ENCODE data around the gene DCN.

DNA sequence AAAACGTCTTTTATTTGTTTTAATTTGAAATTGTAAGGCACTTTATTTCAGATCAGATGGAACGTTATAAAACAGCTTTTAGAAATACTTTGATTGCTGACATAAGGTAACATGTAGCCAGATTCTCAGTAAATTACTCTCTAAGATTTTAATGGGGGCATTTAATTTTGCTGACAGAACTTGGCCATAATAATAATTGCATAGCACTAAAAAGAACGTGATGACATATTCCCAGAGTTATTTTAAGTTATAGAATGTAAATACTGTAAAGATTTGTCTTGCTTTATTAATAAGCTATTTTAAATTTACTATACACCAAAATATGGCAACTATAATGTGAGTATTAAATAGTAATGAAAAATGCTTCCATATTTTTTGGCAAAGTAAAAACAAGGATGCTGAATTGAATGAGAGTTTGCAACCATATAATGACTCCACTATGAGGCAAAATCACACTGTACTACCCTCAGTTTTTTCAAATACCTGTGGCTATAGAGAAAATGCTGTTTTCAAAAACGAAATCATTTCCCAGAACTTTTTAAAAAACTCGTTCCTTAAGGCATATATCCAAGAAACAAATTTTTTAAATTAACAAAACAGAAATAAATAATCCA, 72.2 kb downstream of the DCN start:
- TF ChIP-seq POLR2A (IDR thresholded peaks at IDR 0.05; ENCODE audit: low read depth, low read length) (no peak), EZH2 (IDR thresholded peaks at IDR 0.05; ENCODE audit: borderline replicate concordance, low read depth, low read length, severe bottlenecking) (no peak), FOS (IDR thresholded peaks at IDR 0.05; ENCODE audit: borderline replicate concordance, insufficient read depth, low read length) (no peak), POLR2AphosphoS5 (IDR thresholded peaks at IDR 0.05; ENCODE audit: insufficient read depth, low read depth, low read length) (no peak), MYC (IDR thresholded peaks at IDR 0.05; ENCODE audit: low read depth, low read length) (no peak), JUN (IDR thresholded peaks at IDR 0.05; ENCODE audit: borderline replicate concordance, insufficient read depth, insufficient read length, low read depth) (no peak), GATA2 (IDR thresholded peaks at IDR 0.05; ENCODE audit: insufficient read depth, insufficient read length, low read depth, low read length) (no peak)
- TF ChIP-seq, protein P1, sequence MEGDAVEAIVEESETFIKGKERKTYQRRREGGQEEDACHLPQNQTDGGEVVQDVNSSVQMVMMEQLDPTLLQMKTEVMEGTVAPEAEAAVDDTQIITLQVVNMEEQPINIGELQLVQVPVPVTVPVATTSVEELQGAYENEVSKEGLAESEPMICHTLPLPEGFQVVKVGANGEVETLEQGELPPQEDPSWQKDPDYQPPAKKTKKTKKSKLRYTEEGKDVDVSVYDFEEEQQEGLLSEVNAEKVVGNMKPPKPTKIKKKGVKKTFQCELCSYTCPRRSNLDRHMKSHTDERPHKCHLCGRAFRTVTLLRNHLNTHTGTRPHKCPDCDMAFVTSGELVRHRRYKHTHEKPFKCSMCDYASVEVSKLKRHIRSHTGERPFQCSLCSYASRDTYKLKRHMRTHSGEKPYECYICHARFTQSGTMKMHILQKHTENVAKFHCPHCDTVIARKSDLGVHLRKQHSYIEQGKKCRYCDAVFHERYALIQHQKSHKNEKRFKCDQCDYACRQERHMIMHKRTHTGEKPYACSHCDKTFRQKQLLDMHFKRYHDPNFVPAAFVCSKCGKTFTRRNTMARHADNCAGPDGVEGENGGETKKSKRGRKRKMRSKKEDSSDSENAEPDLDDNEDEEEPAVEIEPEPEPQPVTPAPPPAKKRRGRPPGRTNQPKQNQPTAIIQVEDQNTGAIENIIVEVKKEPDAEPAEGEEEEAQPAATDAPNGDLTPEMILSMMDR (IDR thresholded peaks at IDR 0.05; ENCODE audit: extremely low read depth in 1 of 2, insufficient read depth in 1 of 2, low read depth in 1 of 2, low read length in 2 of 2): no peak
- TF ChIP-seq, protein P2, sequence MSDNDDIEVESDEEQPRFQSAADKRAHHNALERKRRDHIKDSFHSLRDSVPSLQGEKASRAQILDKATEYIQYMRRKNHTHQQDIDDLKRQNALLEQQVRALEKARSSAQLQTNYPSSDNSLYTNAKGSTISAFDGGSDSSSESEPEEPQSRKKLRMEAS (IDR thresholded peaks at IDR 0.05; ENCODE audit: insufficient read depth, insufficient read length): no peak
